NT2/D1 (cell line): Measurements from ENCODE around the gene ARSJ.

ENCODE experiments used
- DNase-seq: peaks from one replicate; pipeline ENCODE4 v3.0.0-alpha.2; 2011; ENCODE audit warnings: low read depth, low spot score
- H3K27me3 ChIP-seq: 2 replicates; pipeline ENCODE4 v1.6.0; 2011; ENCODE audit warnings: mild to moderate bottlenecking; ENCODE audit not compliant: insufficient read length, insufficient read depth
- H3K36me3 ChIP-seq: 2 replicates; pipeline ENCODE4 v1.6.1; 2011; ENCODE audit warnings: mild to moderate bottlenecking, low read length, mixed read lengths; ENCODE audit not compliant: insufficient read depth, insufficient read length
- H3K4me1 ChIP-seq: 2 replicates; pipeline ENCODE4 v1.5.1; 2011; ENCODE audit not compliant: insufficient read depth, insufficient read length
- H3K4me3 ChIP-seq: 2 replicates; pipeline ENCODE4 v1.5.1; 2011; ENCODE audit warnings: low read depth; ENCODE audit not compliant: insufficient read length
- H3K9ac ChIP-seq: 2 replicates; pipeline ENCODE4 v1.6.0; 2011; ENCODE audit warnings: low read depth; ENCODE audit not compliant: insufficient read length
- H3K9me3 ChIP-seq: 2 replicates; pipeline ENCODE4 v1.5.1; 2011; ENCODE audit warnings: mild to moderate bottlenecking, low read length; ENCODE audit not compliant: insufficient read depth
- SUZ12 ChIP-seq: IDR thresholded peaks from 2 replicates; pipeline ENCODE4 v1.6.1; 2011; ENCODE audit not compliant: insufficient read length, insufficient read depth; ENCODE audit errors: extremely low read depth
- YY1 ChIP-seq: IDR thresholded peaks from 2 replicates; pipeline ENCODE4 v1.6.1; 2011; ENCODE audit not compliant: insufficient read length, insufficient read depth
- ZNF274 ChIP-seq: IDR thresholded peaks from 2 replicates; pipeline ENCODE4 v1.6.1; 2011; ENCODE audit warnings: mild to moderate bottlenecking, low read depth, low read length

The ARSJ gene

GRCh38 chr4:113974467-113974866, 5.0 kb downstream of the ARSJ start:
- H3K4me3 ChIP-seq: no peak overlapping the region
- H3K9ac ChIP-seq: no peak overlapping the region
- H3K4me1 ChIP-seq: no peaks in the 10 kb centered on the region
- H3K9me3 ChIP-seq: no peaks in the 10 kb centered on the region
- no peak for DNase-seq
- H3K27me3 ChIP-seq: no peaks in the 10 kb centered on the region
- TF ChIP-seq ZNF274 (no peak), SUZ12 (no peak), YY1 (no peak)
- H3K36me3 ChIP-seq: no peaks in the 10 kb centered on the region

DNA sequence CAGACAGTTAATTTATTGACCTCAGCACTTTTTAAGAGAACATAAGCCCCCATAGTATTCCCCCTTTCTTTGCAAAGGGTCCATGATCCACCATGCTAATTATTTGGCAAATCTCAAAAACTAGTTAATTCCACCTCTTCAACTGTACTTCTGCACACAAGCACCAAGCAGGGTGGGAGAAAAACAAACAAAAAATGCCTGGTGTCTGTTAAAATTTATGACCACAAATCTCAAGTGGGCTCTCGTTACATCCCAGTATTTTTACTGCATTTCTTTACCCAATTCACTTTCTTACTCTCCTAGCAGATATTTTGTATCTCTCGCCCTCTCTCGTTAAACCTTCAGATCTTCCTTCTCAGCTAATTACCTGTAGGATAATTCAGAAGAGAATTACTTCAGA, 6.1 kb downstream of the ARSJ start:
- Histone ChIP-seq H3K4me3 (no peak overlapping the region), H3K9ac (no peak overlapping the region), H3K36me3 (no peaks in the 10 kb centered on the region), H3K4me1 (no peaks in the 10 kb centered on the region), H3K9me3 (no peaks in the 10 kb centered on the region), H3K27me3 (no peaks in the 10 kb centered on the region)
- DNase-seq: no peak
- no peak for TF ChIP-seq SUZ12

DNA sequence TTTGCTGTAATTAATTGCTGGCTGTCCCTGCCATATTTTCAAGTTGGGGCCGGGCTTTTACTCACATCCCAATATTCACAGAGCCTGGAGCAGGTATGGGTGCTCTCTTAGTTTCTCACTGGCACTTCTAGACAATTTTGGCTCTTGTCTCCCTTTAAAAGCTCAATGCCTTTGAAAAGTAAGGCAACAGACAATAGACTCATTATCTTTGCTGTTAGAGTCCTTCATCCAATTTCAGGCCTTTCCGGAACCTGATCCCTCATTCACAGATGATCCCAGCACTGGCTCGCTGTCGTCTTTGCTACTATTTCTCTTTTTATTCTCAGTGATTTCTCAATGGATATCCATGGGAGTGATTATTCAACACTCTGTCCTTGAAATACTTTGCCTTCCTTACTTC, 6.7 kb downstream of the ARSJ start:
- H3K9me3 ChIP-seq: no peaks in the 10 kb centered on the region
- no peaks in the 10 kb centered on the region for H3K36me3 ChIP-seq
- TF ChIP-seq YY1 (no peak), SUZ12 (no peak), ZNF274 (no peak)
- H3K27me3 ChIP-seq: no peaks in the 10 kb centered on the region
- no peak for DNase-seq
- H3K4me3 ChIP-seq: no peak overlapping the region
- no peak overlapping the region for H3K9ac ChIP-seq
- H3K4me1 ChIP-seq: no peaks in the 10 kb centered on the region

DNA sequence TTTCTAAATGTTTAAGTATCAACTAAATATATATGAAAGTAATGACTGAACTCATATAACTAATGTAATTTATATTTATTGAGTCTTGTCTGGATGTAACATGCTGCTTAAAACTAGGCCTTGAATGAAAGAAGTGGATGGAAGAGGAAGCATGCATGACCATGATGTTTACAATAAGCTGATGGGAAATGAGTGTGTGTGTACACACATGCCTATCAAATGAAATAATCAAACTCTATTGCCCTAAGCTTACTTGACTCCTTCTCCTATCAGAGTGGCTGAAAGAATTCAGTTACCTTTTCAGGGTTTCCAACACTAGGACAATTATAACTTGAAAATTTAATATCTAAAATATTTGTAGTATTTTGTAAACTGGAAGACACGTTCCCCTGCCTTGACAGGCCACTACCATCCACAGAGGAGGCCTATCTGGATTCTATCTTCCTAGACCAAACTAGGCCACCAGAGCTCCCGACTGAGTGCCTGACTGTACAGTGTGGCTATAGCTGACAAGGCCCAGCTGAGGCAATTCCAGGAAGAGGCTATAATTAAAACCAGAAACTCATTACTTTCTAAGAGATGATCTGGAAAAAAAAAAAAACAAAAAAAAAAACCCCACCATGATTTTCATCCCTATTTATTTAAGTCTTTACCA, 7.6 kb downstream of the ARSJ start:
- H3K36me3 ChIP-seq: no peaks in the 10 kb centered on the region

DNA sequence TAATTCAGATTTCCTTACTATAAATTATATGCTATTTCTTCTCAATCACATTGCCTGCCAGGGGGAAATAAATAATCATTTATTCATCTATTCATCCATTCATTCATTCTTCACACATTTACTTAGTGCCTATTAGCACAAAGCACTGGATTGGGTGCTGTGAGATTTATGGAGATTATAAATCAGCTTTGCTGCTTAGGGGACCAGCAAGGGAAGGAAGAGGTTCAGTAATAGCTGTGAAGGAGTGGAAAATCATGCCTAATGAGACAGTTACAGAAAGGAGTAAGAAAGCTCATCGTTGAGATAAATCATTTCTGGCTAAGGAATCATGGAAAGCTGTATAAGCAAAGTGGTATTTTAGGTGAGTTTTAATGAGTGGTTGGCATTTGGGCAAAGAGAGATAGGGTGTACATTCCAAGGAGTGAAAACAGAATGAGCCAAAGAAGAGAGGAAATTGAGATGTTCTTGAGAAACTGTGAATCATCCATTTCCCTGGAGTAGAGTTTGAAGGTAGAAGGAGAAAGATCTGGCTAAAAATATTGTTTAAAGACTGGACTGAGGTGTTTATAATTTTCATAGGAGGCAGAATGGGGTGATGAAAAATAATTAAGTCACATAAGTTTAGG, 9.6 kb downstream of the ARSJ start:
- DNase-seq: no peak
- Histone ChIP-seq H3K27me3 (no peaks in the 10 kb centered on the region), H3K9me3 (no peaks in the 10 kb centered on the region), H3K9ac (no peak overlapping the region), H3K4me1 (no peaks in the 10 kb centered on the region), H3K4me3 (no peak overlapping the region), H3K36me3 (no peaks in the 10 kb centered on the region)
- no peak for TF ChIP-seq SUZ12
- no peak for TF ChIP-seq ZNF274
- TF ChIP-seq YY1: no peak

More for the DNA sequence above, 7.6 kb downstream of the ARSJ start:
- no peak overlapping the region for H3K4me3 ChIP-seq
- H3K9ac ChIP-seq: no peak overlapping the region
- no peaks in the 10 kb centered on the region for H3K4me1 ChIP-seq
- DNase-seq: no peak
- no peaks in the 10 kb centered on the region for H3K27me3 ChIP-seq
- no peaks in the 10 kb centered on the region for H3K9me3 ChIP-seq
- TF ChIP-seq YY1: no peak
- TF ChIP-seq SUZ12: no peak
- TF ChIP-seq ZNF274: no peak

DNA sequence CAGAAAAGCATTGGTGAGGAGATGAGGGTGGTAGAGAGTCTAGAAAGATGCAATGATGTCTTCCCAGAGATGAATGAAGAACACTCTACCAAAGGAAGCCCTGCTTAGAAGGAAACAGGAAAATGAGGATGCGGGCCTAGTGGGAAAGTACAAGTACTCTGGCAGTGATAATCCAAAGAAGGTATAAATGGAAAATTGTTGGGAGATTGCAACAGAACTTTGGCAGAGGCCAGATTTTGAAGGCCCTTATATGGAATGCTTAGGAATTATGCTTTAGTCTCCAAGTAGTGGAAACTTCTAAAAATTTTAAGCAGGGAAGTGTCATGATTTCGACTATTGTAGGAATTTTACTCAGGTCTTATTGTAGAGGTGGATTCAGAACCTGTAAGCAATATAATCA, 11.0 kb downstream of the ARSJ start:
- TF ChIP-seq ZNF274 (no peak), SUZ12 (no peak), YY1 (no peak)
- Histone ChIP-seq H3K27me3 (no peaks in the 10 kb centered on the region), H3K9me3 (no peaks in the 10 kb centered on the region), H3K4me1 (no peaks in the 10 kb centered on the region), H3K36me3 (no peaks in the 10 kb centered on the region), H3K4me3 (no peak overlapping the region), H3K9ac (no peak overlapping the region)
- no peak for DNase-seq

GRCh38 chr4:113967687-113968086, 11.8 kb downstream of the ARSJ start:
- no peaks in the 10 kb centered on the region for H3K27me3 ChIP-seq
- no peaks in the 10 kb centered on the region for H3K4me1 ChIP-seq

More at GRCh38 chr4:113967687-113968086, 11.8 kb downstream of the ARSJ start:
- no peak for DNase-seq
- H3K36me3 ChIP-seq: no peaks in the 10 kb centered on the region
- no peak overlapping the region for H3K9ac ChIP-seq
- no peak overlapping the region for H3K4me3 ChIP-seq
- H3K9me3 ChIP-seq: no peaks in the 10 kb centered on the region
- TF ChIP-seq ZNF274 (no peak), YY1 (no peak), SUZ12 (no peak)
